ENCODE data around the gene PRKG1.
"Not testable (repeated sequence)": the region's sequence is repeated elsewhere in the genome, so short reads cannot be mapped to it uniquely, and the experiment has no call there.

Gene PRKG1

DNA sequence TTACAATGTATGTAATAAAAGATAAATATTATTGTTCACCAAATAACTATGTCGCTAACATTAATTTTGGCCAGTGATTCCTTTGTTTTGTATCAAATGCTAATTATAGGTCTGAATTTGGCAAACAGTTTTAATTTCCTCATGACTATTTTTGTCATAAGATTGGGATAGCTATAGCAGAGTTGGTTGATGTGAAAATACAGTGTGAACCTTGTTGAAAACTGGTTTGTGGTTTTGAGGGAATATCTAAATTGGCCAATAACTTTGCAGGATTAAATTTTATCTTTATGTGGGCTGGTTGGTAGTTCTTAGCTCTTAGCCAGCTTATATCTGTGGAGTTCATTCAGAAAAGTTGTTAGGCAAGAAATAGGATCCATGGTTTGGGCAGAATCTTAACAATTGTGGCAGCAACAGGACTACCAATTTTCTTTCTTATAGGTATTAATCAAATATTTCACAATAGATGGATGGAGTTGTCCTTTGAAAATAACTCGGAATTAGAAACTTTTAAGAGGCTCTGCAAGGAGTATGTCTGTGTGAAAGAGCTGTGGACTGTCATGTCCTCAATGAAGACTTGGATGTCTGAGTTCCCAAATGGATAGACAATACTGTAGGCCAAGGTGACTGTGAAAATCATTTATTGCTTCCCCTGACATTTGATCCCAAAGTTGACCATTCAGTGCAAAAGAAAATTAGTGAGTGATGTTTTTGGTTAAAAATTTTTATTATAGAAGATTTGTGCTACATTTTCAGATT lies 73.5 kb downstream of the PRKG1 start:
- Mint-ChIP-seq H3K4me1 (no peaks in the 10 kb centered on the region), H3K27me3 (peaks cover 1% of the 10 kb centered on the region), H3K27ac (no peak overlapping the region), H3K4me3 (no peak overlapping the region), H3K36me3 (no peaks in the 10 kb centered on the region), H3K9me3 (peaks cover 2% of the 10 kb centered on the region)
- no peak for ATAC-seq (ENCODE audit: low read depth)
- DNase-seq (ENCODE audit: low spot score in 2 of 2) = no peak

GRCh38 chr10:51156926-51157325 lies 82.6 kb downstream of the PRKG1 start:
- H3K4me3 Mint-ChIP-seq = no peak overlapping the region
- no peaks in the 10 kb centered on the region for H3K4me1 Mint-ChIP-seq
- no peak for ATAC-seq (ENCODE audit: low read depth)
- H3K27ac Mint-ChIP-seq = no peak overlapping the region
- H3K36me3 Mint-ChIP-seq = no peaks in the 10 kb centered on the region
- peaks cover 2% of the 10 kb centered on the region for H3K27me3 Mint-ChIP-seq
- DNase-seq (ENCODE audit: low spot score in 2 of 2) = no peak
- H3K9me3 Mint-ChIP-seq = no peaks in the 10 kb centered on the region

DNA sequence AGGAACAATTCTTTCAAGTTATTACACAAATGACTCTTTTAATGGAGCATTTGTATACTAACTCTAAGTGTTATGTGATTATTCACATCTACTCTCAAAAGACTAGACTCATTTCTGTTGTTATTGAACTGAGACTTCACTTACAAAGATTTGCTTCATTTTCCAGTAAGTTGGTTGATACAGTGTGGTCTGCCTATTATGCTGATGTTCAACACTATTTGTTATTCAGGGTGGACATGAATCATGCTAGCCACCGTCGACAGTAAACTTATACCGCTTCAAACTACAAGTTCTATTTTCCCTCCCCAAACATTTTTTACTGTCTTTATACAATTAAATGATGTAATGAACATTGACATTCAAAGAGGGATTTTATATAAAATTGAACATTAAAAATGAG lies 84.5 kb downstream of the PRKG1 start:
- H3K27me3 Mint-ChIP-seq = peaks cover 2% of the 10 kb centered on the region
- H3K36me3 Mint-ChIP-seq = no peaks in the 10 kb centered on the region
- H3K27ac Mint-ChIP-seq = no peak overlapping the region
- DNase-seq (ENCODE audit: low spot score in 2 of 2) (no peak), ATAC-seq (ENCODE audit: low read depth) (no peak)
- H3K4me1 Mint-ChIP-seq = no peaks in the 10 kb centered on the region
- H3K4me3 Mint-ChIP-seq = no peak overlapping the region
- no peaks in the 10 kb centered on the region for H3K9me3 Mint-ChIP-seq

- no peak for ATAC-seq (ENCODE audit: low read depth)
- Mint-ChIP-seq H3K4me3 (no peak overlapping the region), H3K4me1 (no peaks in the 10 kb centered on the region), H3K9me3 (peaks cover 3% of the 10 kb centered on the region), H3K27ac (no peak overlapping the region), H3K27me3 (peaks cover 2% of the 10 kb centered on the region), H3K36me3 (no peaks in the 10 kb centered on the region)
- DNase-seq (ENCODE audit: low spot score in 2 of 2) = no peak
These were observed 85.6 kb downstream of the PRKG1 start for GRCh38 chr10:51159841-51160240.

DNA sequence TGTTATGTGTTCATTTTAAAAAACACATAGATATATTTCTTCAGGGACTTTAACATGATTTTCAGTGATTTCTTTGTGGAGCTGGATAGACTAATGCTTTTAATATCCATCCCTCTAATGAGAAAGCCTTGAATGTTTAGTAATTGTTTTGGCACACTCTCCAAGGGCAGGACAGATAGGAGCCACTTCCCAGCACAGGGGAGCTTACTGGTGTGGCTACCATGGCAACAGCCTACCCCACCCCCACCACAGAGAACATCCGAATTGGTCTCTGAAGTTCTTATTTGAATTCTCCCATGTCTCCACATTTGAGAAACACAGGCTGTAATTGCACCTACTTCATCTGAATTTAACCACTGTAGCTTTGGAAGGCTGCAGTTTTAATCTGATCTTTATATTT lies 87.7 kb downstream of the PRKG1 start:
- Mint-ChIP-seq H3K4me3 (no peak overlapping the region), H3K36me3 (no peaks in the 10 kb centered on the region), H3K4me1 (no peaks in the 10 kb centered on the region), H3K27me3 (peaks cover 2% of the 10 kb centered on the region), H3K27ac (no peak overlapping the region), H3K9me3 (peaks cover 3% of the 10 kb centered on the region)
- DNase-seq (ENCODE audit: low spot score in 2 of 2) = no peak
- no peak for ATAC-seq (ENCODE audit: low read depth)

DNA sequence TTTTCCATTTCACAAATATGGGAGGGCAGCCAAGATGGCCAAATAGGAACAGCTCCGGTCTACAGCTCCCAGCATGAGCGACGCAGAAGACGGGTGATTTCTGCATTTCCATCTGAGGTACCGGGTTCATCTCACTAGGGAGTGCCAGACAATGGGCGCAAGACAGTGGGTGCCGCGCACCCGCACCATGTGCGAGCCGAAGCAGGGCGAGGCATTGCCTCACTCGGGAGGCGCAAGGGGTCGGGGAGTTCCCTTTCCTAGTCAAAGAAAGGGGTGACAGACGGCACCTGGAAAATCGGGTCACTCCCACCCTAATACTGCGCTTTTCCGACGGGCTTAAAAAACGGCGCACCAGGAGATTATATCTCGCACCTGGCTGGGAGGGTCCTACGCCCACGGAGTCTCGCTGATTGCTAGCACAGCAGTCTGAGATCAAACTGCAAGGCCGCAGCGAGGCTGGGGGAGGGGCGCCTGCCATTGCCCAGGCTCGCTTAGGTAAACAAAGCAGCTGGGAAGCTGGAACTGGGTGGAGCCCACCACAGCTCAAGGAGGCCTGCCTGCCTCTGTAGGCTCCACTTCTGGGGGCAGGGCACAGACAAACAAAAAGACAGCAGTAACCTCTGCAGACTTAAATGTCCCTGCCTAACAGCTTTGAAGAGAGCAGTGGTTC lies 89.2 kb downstream of the PRKG1 start:
- not testable (repeated sequence) for H3K9me3 Mint-ChIP-seq; H3K4me1 Mint-ChIP-seq; ATAC-seq (ENCODE audit: low read depth); H3K27me3 Mint-ChIP-seq; DNase-seq (ENCODE audit: low spot score in 2 of 2); H3K27ac Mint-ChIP-seq; H3K36me3 Mint-ChIP-seq; H3K4me3 Mint-ChIP-seq

DNA sequence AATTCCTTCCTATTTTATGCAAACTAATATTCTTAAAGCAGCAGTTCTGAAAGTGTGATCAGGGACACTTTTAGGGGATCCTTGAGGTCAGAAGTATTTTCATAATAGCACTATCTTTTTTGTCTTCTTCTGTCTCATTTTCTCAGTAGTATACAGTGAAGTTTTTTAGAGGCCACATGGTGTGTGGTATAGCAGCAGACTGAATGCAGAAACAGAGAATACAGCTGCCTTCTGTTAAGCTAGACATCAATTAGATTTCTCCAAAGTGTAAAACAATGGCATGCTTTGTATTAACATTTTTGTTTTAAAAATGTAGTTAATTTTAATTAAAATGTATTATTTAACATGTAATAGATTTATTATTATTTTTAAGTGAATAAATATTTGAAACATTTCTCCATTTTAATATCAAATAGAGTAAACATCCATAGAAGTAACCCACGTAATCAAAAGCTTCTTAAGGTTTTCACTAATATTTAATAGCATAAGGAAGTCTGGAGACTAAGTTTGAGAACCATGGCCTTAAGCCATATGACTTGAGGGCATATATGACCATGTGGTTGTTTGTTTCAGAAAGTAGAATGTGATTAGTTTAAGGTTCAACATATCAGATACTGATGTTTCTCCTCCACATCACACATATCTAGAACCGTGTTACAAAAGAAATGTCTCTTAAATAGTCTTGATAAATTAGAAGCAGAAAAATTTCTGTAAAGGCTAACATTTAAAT lies 94.0 kb downstream of the PRKG1 start:
- peaks cover 1% of the 10 kb centered on the region for H3K27me3 Mint-ChIP-seq
- no peak for ATAC-seq (ENCODE audit: low read depth)

GRCh38 chr10:51169111-51169510 lies 94.8 kb downstream of the PRKG1 start:
- H3K27ac Mint-ChIP-seq = no peak overlapping the region
- no peaks in the 10 kb centered on the region for H3K36me3 Mint-ChIP-seq
- no peak overlapping the region for H3K4me3 Mint-ChIP-seq
- no peaks in the 10 kb centered on the region for H3K4me1 Mint-ChIP-seq
- no peak for DNase-seq (ENCODE audit: low spot score in 2 of 2)
- ATAC-seq (ENCODE audit: low read depth) = no peak
- H3K27me3 Mint-ChIP-seq = peaks cover 1% of the 10 kb centered on the region
- H3K9me3 Mint-ChIP-seq = peaks cover 7% of the 10 kb centered on the region

More for the DNA sequence above, 94.0 kb downstream of the PRKG1 start:
- DNase-seq (ENCODE audit: low spot score in 2 of 2) = no peak
- no peak overlapping the region for H3K4me3 Mint-ChIP-seq
- H3K27ac Mint-ChIP-seq = no peak overlapping the region
- peaks cover 7% of the 10 kb centered on the region for H3K9me3 Mint-ChIP-seq
- H3K4me1 Mint-ChIP-seq = no peaks in the 10 kb centered on the region
- no peaks in the 10 kb centered on the region for H3K36me3 Mint-ChIP-seq

DNA sequence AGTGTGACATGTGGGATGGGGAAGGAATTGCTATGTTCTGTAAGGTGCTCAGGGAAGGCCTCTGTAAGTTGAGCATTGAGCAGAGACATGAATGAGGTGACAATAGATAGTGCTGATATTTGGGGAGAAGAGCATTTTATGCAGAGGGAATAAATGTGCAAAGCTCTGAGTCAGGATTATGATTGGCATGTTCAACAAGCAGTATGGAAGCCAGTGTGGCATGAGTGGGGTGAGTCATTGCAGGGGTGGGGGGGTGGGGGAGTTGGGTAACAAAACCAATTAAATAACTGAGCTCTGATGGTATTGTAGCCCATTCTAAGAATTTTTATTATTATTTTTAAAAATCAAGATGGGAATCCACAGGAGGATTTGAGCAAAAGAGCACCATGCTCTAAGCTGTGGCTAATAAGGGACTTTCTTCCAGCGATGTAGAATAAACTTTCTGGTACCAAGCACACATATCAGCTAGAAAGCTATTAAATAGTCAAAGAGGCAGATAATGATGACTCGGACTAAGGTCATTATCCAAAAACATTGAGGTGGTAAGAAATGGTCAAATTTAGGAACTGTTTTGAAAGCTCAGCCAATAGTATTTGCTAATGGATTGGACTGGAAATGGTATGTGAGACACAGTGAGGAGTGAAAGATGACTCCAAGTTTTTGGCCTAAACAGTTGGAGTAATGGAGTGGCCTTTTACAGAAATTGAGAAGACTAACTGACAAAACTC lies 96.4 kb downstream of the PRKG1 start:
- Mint-ChIP-seq H3K27me3 (peaks cover 1% of the 10 kb centered on the region), H3K4me1 (no peaks in the 10 kb centered on the region), H3K4me3 (no peak overlapping the region), H3K9me3 (peaks cover 4% of the 10 kb centered on the region), H3K36me3 (no peaks in the 10 kb centered on the region), H3K27ac (no peak overlapping the region)
- no peak for DNase-seq (ENCODE audit: low spot score in 2 of 2)
- no peak for ATAC-seq (ENCODE audit: low read depth)

- ATAC-seq (ENCODE audit: low read depth) = no peak
- Mint-ChIP-seq H3K4me3 (no peak overlapping the region), H3K9me3 (peaks cover 4% of the 10 kb centered on the region), H3K27ac (no peak overlapping the region), H3K36me3 (no peaks in the 10 kb centered on the region), H3K27me3 (peaks cover 1% of the 10 kb centered on the region), H3K4me1 (no peaks in the 10 kb centered on the region)
- no peak for DNase-seq (ENCODE audit: low spot score in 2 of 2)
These were observed 97.7 kb downstream of the PRKG1 start for GRCh38 chr10:51171946-51172345.

- no peak overlapping the region for H3K4me3 Mint-ChIP-seq
- H3K4me1 Mint-ChIP-seq = no peaks in the 10 kb centered on the region
- no peak for ATAC-seq (ENCODE audit: low read depth)
- H3K27ac Mint-ChIP-seq = no peak overlapping the region
- DNase-seq (ENCODE audit: low spot score in 2 of 2) = no peak
- H3K36me3 Mint-ChIP-seq = no peaks in the 10 kb centered on the region
- H3K9me3 Mint-ChIP-seq = no peaks in the 10 kb centered on the region
- no peaks in the 10 kb centered on the region for H3K27me3 Mint-ChIP-seq
These were observed 102.8 kb downstream of the PRKG1 start for GRCh38 chr10:51176976-51177695.

- Mint-ChIP-seq H3K27ac (no peak overlapping the region), H3K4me3 (no peak overlapping the region), H3K27me3 (no peaks in the 10 kb centered on the region), H3K36me3 (no peaks in the 10 kb centered on the region), H3K9me3 (no peaks in the 10 kb centered on the region), H3K4me1 (no peaks in the 10 kb centered on the region)
- ATAC-seq (ENCODE audit: low read depth) = no peak
- no peak for DNase-seq (ENCODE audit: low spot score in 2 of 2)
These were observed 104.3 kb downstream of the PRKG1 start for GRCh38 chr10:51178634-51179033.

DNA sequence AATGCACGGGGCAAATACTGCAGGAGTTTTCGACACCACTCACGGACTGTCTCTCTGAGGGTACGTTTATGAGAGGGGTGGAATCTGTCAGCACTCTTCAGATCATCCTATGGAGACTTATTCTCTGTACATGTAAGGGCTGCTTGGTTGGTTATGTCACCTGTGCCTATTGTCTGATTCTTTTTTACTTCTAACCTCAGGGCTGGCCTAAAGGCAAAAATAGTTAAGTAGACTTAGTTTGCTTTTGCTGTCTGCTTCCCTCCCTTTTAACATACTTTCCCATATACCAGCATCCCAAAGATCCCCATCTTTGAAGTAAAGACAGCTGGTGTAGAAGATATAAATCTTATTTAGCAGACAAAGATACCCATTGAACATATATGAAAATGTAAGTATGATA lies 105.9 kb downstream of the PRKG1 start:
- ATAC-seq (ENCODE audit: low read depth) = no peak
- no peaks in the 10 kb centered on the region for H3K36me3 Mint-ChIP-seq

More for the DNA sequence above, 105.9 kb downstream of the PRKG1 start:
- DNase-seq (ENCODE audit: low spot score in 2 of 2) = no peak
- H3K27ac Mint-ChIP-seq = no peak overlapping the region
- H3K27me3 Mint-ChIP-seq = no peaks in the 10 kb centered on the region
- H3K4me1 Mint-ChIP-seq = no peaks in the 10 kb centered on the region
- H3K9me3 Mint-ChIP-seq = no peaks in the 10 kb centered on the region
- H3K4me3 Mint-ChIP-seq = no peak overlapping the region
